ENCODE data around the gene PANK2. TPM values are rescaled to one million over a fixed set of nuclear protein-coding genes. Genes with fewer than 3 reads are reported as not detected.

The PANK2 gene
- total and polyA plus RNA-seq, 2 of the 8 experiments (the other 6 are each of a cell fraction or from before 2014, with no cell fraction given), result 17.1 to 57.5 TPM

DNA sequence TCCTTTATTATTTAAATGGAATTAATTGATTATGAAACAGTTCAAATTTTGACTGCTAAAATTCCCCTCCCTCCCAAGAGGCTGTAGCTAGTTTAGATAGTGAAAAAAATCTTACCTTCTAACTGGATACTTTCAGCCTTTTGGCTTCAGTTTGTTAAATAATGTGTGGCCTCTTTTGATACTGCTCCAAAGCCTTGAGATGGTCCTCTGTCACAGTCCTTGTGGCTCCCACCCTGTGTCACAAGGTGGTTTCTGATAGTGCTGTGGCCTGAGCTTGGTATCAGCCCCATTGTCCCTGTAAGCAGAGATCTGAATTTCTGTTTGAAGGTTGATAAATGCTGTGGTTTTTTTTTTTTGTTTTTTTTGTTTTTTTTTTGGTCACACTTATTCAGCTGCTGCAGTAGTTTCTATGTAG lies 20.8 kb downstream of the PANK2 start:
- Histone ChIP-seq H4K8ac (ENCODE audit: extremely low read depth, insufficient read depth, low read length) (no peak overlapping the region), H2AK5ac (ENCODE audit: low read depth, low read length) (no peak overlapping the region), H2AFZ (ENCODE audit: low read length) (no peak overlapping the region), H4K5ac (ENCODE audit: insufficient read length, low read depth, low read length) (no peak overlapping the region), H3K18ac (ENCODE audit: extremely low read depth, low read length) (no peak overlapping the region), H3K36me3 (ENCODE audit: control insufficient read depth in 2 of 4, insufficient read depth in 4 of 4, low read length in 3 of 4) (peaks cover 32 to 68% (median 52%) of the 10 kb centered on the region in 4 experiments), H2BK120ac (replicated peaks; ENCODE audit: low read depth, low read length) (no peak overlapping the region), H2BK20ac (ENCODE audit: low read length) (no peak overlapping the region), H3K4ac (replicated peaks; ENCODE audit: insufficient read length, low read depth, low read length) (no peak overlapping the region), H2BK12ac (ENCODE audit: low read depth, low read length) (no peak overlapping the region), H4K91ac (replicated peaks; ENCODE audit: insufficient read length, low read length) (no peak overlapping the region), H2BK5ac (ENCODE audit: low read depth, low read length) (no peak overlapping the region), H2BK15ac (ENCODE audit: low read length) (no peak overlapping the region), H3K4me2 (ENCODE audit: insufficient read depth in 1 of 2, low read depth in 2 of 2, low read length in 2 of 2) (no peak overlapping the region), H3K27ac (ENCODE audit: low read depth, low read length) (no peak overlapping the region), H3K56ac (replicated peaks; ENCODE audit: insufficient read length, low read depth, low read length) (no peak overlapping the region), H3K14ac (ENCODE audit: insufficient read length) (no peak overlapping the region), H3K9ac (replicated peaks in 1 of 4; ENCODE audit: extremely low read depth in 1 of 4, low read depth in 3 of 4, low read length in 3 of 4) (peak overlapping the region in 1 of 4 experiments; percentile 39; a peak in 1 of 7 replicates), H3K23me2 (ENCODE audit: low read depth, low read length) (no peaks in the 10 kb centered on the region; the same call in 1 of the 2 replicates), H3K4me1 (replicated peaks in 1 of 4; ENCODE audit: control insufficient read depth in 3 of 4, insufficient read depth in 4 of 4, low read length in 3 of 4) (peaks cover 0 to under 1% (median 0%) of the 10 kb centered on the region in 4 experiments; a peak in 1 of 7 replicates), H3K23ac (ENCODE audit: insufficient read length) (no peak overlapping the region), H3K4me3 (ENCODE audit: extremely low read depth in 1 of 4, insufficient read depth in 2 of 4, low read depth in 3 of 4, low read length in 4 of 4) (no peak overlapping the region), H3K9me3 (ENCODE audit: insufficient read depth in 2 of 2, low read depth in 1 of 2, low read length in 1 of 2) (no peaks in the 10 kb centered on the region), H3K79me1 (ENCODE audit: low read depth, low read length) (peaks cover 7% of the 10 kb centered on the region), H3K79me2 (ENCODE audit: control insufficient read depth in 1 of 2, insufficient read depth in 2 of 2, low read length in 2 of 2) (peaks cover 23 to 97% of the 10 kb centered on the region in 2 experiments), H3K27me3 (replicated peaks in 1 of 4; ENCODE audit: control insufficient read depth in 3 of 4, extremely low read depth in 1 of 4, insufficient read depth in 3 of 4, low read length in 3 of 4) (no peaks in the 10 kb centered on the region), H4K20me1 (replicated peaks in 1 of 2; ENCODE audit: control insufficient read depth in 1 of 2, insufficient read depth in 2 of 2, low read length in 2 of 2) (peaks cover 25 to 35% of the 10 kb centered on the region in 2 experiments)
- ChIA-PET CTCF (ENCODE audit: partially characterized antibody) (interaction anchor here (0.5 to 1.5 kb wide), 5 partner anchors 12 to 175 kb away, joined by 3 to 7 read pairs (median 3); no protein-coding TSS in a partner anchor), POLR2A (ENCODE audit: partially characterized antibody) (interaction anchor here (0.8 kb wide), 1 partner anchor 9 kb away, joined by 3 read pairs; no protein-coding TSS in a partner anchor)
- DNase-seq (ENCODE audit: low read depth in 1 of 2, low spot score in 2 of 2) (no peak), FAIRE-seq (no peak)
- TF ChIP-seq SIX5 (IDR thresholded peaks at IDR 0.05; ENCODE audit: low read depth, low read length), result no peak
- no peak for TF ChIP-seq SIRT6 (IDR thresholded peaks at IDR 0.05; ENCODE audit: low read length)
- TF ChIP-seq BRCA1 (IDR thresholded peaks at IDR 0.05; ENCODE audit: low read depth, low read length), result no peak
- no peak for TF ChIP-seq PHF8 (conservative IDR thresholded peaks at IDR 0.05; ENCODE audit: low read depth, low read length)
- no peak for TF ChIP-seq BACH1 (IDR thresholded peaks at IDR 0.05; ENCODE audit: low read length)
- TF ChIP-seq CBX5 (IDR thresholded peaks at IDR 0.05; ENCODE audit: low read depth, low read length), result no peak
- no peak for TF ChIP-seq RFX5 (IDR thresholded peaks at IDR 0.05; ENCODE audit: borderline replicate concordance, low read depth, low read length)
